ENCODE measurements around the gene FER1L5. TPM values are rescaled to one million over a fixed set of nuclear protein-coding genes. Genes with fewer than 3 reads are reported as not detected.

FER1L5 gene
- total and polyA plus RNA-seq, 2 experiments from 2014 or later, result 0.18 to 0.76 TPM

GRCh38 chr2:96701636-96702035 is 59.1 kb downstream of the FER1L5 start:
- H3K9me3 Mint-ChIP-seq, result no peaks in the 10 kb centered on the region
- no peak for ATAC-seq
- Histone ChIP-seq H4K20me1 (replicated peaks; ENCODE audit: insufficient read depth) (peaks cover 3% of the 10 kb centered on the region), H3K27ac (ENCODE audit: low read depth) (no peak overlapping the region), H3K36me3 (ENCODE audit: insufficient read depth) (peaks cover 8% of the 10 kb centered on the region), H2AFZ (no peak overlapping the region), H3K4me1 (ENCODE audit: insufficient read depth) (no peaks in the 10 kb centered on the region), H3K27me3 (ENCODE audit: insufficient read depth) (no peaks in the 10 kb centered on the region), H3K4me2 (no peak overlapping the region), H3K9me2 (ENCODE audit: insufficient read depth) (no peaks in the 10 kb centered on the region), H3K79me2 (replicated peaks; ENCODE audit: insufficient read depth) (no peaks in the 10 kb centered on the region), H3K4me3 (no peak overlapping the region), H3F3A (replicated peaks; ENCODE audit: low read depth) (no peaks in the 10 kb centered on the region)
- peaks cover 22% of the 10 kb centered on the region for H3K36me3 Mint-ChIP-seq (ENCODE audit: low read depth)
- H3K27me3 Mint-ChIP-seq (ENCODE audit: insufficient read depth, low read depth, poor library complexity), result peaks cover 2% of the 10 kb centered on the region
- no peak overlapping the region for H3K4me3 Mint-ChIP-seq
- no peaks in the 10 kb centered on the region for H3K4me1 Mint-ChIP-seq
- no peak for DNase-seq (ENCODE audit: low spot score)
- H3K27ac Mint-ChIP-seq, result no peak overlapping the region
- no peak for TF ChIP-seq CTCF (conservative IDR thresholded peaks at IDR 0.05; ENCODE audit: low read depth in 2 of 2)
- TF ChIP-seq EZH2phosphoT487 (IDR thresholded peaks at IDR 0.05; ENCODE audit: unreplicated experiment), result no peak
- no peak for TF ChIP-seq POLR2AphosphoS5 (IDR thresholded peaks at IDR 0.05; ENCODE audit: low read depth)
- TF ChIP-seq ETS1 (IDR thresholded peaks at IDR 0.05), result no peak
- no peak for TF ChIP-seq REST (IDR thresholded peaks at IDR 0.05; ENCODE audit: unreplicated experiment)
- TF ChIP-seq EZH2 (IDR thresholded peaks at IDR 0.05; ENCODE audit: low read depth, unreplicated experiment), result no peak
- TF ChIP-seq CREB1 (CRISPR knock-in tag; IDR thresholded peaks at IDR 0.05; ENCODE audit: low read depth), result no peak
- no peak for TF ChIP-seq JUNB (IDR thresholded peaks at IDR 0.05; ENCODE audit: unreplicated experiment)
- no peak for TF ChIP-seq STAT1 (IDR thresholded peaks at IDR 0.05; ENCODE audit: unreplicated experiment)
